Small intestine (tissue), 7 donors: Measurements from ENCODE around the gene IL7R. TPM values are rescaled to one million over a fixed set of nuclear protein-coding genes. Genes with fewer than 3 reads are reported as not detected.
"Not testable (repeated sequence)": the region's sequence is repeated elsewhere in the genome, so short reads cannot be mapped to it uniquely, and the experiment has no call there.

Experiments
- DNase-seq, 2 donors: peaks; one replicate each; pipeline versions ENCODE4 v3.0.0 to v3.0.0-alpha.2; 2013
- FAIRE-seq: peaks from 2 replicates; lab custom pipeline; 2012; peaks lifted over from hg19 to GRCh38; lab: Jason Lieb, UNC
- H3K27ac ChIP-seq, 3 donors: one replicate each; pipeline ENCODE4 v1.5.1; 2013; ENCODE audit warnings: low read length in 2 of 3, mild to moderate bottlenecking in 2 of 3, control low read depth in 1 of 3, inconsistent platforms in 1 of 3, low read depth in 1 of 3, moderate library complexity in 1 of 3
- H3K27me3 ChIP-seq, 3 donors: one replicate each; pipeline ENCODE4 v1.6.1; 2013; ENCODE audit warnings: low read length in 3 of 3, inconsistent platforms in 1 of 3; ENCODE audit not compliant: control insufficient read depth in 3 of 3, insufficient read depth in 3 of 3
- H3K36me3 ChIP-seq, 3 donors: one replicate each; pipeline ENCODE4 v1.6.1; 2013; ENCODE audit warnings: low read length in 3 of 3, inconsistent platforms in 1 of 3, low read depth in 1 of 3, mild to moderate bottlenecking in 1 of 3, moderate library complexity in 1 of 3; ENCODE audit not compliant: control insufficient read depth in 3 of 3, insufficient read depth in 2 of 3
- H3K4me1 ChIP-seq, 3 donors: one replicate each; pipeline ENCODE4 v1.6.1; 2013; ENCODE audit warnings: low read length in 2 of 3, inconsistent platforms in 1 of 3, low read depth in 1 of 3, mild to moderate bottlenecking in 1 of 3, moderate library complexity in 1 of 3; ENCODE audit not compliant: control insufficient read depth in 3 of 3, insufficient read depth in 2 of 3
- H3K4me3 ChIP-seq, 3 donors: one replicate each; pipeline ENCODE4 v1.5.1; 2013; ENCODE audit warnings: low read length in 3 of 3, control low read depth in 1 of 3, inconsistent platforms in 1 of 3, low read depth in 1 of 3, mild to moderate bottlenecking in 1 of 3, moderate library complexity in 1 of 3
- H3K9me3 ChIP-seq, 2 donors: one replicate each; pipeline ENCODE4 v1.6.1; 2013; ENCODE audit warnings: low read depth in 1 of 2, low read length in 1 of 2; ENCODE audit not compliant: control insufficient read depth in 2 of 2, insufficient read depth in 1 of 2
- WGBS, 3 donors: extraction: QIAGEN DNeasy Blood & Tissue Kit; methylation state at CpG; one replicate each; pipeline ENCODE4 v1.1.7; 2013; 5-methylcytosine and 5-hydroxymethylcytosine counted together
- polyA plus RNA-seq, 4 donors: library from polyadenylated mRNA; stranded (reverse) in 3 of 4; unstranded in 1 of 4; fragments of 200-250 nt in 3 of 4; fragments of 120-200 nt in 1 of 4; gene quantifications; one replicate each; pipeline versions ENCODE4 v1.2.1 to v1.2.3, GENCODE V29; 2013
- donor health status: healthy with polysubstance abuse.
- donor health status: control.
- donor health status: control.
- donor health status: Bipolar disorder and iron deficiency.
- donor health status: healthy.

The IL7R gene
- polyA plus RNA-seq, 4 donors = 2.9 to 10.4 (median 7.0) TPM

GRCh38 chr5:35881758-35882157 is 25.1 kb downstream of the IL7R start:
- FAIRE-seq (no peak), DNase-seq (no peak)
- no peak overlapping the region for H3K27ac ChIP-seq
- H3K27me3 ChIP-seq = peaks cover 0 to 3% (median 0%) of the 10 kb centered on the region in 3 donors
- no peaks in the 10 kb centered on the region for H3K9me3 ChIP-seq
- H3K36me3 ChIP-seq = no peaks in the 10 kb centered on the region
- no peaks in the 10 kb centered on the region for H3K4me1 ChIP-seq
- H3K4me3 ChIP-seq = no peak overlapping the region
- 71 to 78% (median 76%) methylated on average over 2 of the region's 2 CpGs for WGBS, 3 donors

GRCh38 chr5:35884191-35884769 is 27.6 kb downstream of the IL7R start:
- no peak for FAIRE-seq
- WGBS, 3 donors = 68 to 80% (median 72%) methylated on average over 1 of the region's 1 CpG
- DNase-seq = no peak
- Histone ChIP-seq H3K27ac (no peak overlapping the region), H3K9me3 (no peaks in the 10 kb centered on the region), H3K36me3 (no peaks in the 10 kb centered on the region), H3K4me3 (no peak overlapping the region), H3K4me1 (no peaks in the 10 kb centered on the region), H3K27me3 (peaks cover 0 to 3% (median 0%) of the 10 kb centered on the region in 3 donors)

- peaks cover 0 to 3% (median 0%) of the 10 kb centered on the region in 3 donors for H3K27me3 ChIP-seq
- H3K4me1 ChIP-seq = peaks cover 0 to 3% (median 0%) of the 10 kb centered on the region in 3 donors
- H3K9me3 ChIP-seq = no peaks in the 10 kb centered on the region
- H3K27ac ChIP-seq = no peak overlapping the region
- H3K4me3 ChIP-seq = no peak overlapping the region
- DNase-seq = no peak
- H3K36me3 ChIP-seq = no peaks in the 10 kb centered on the region
- FAIRE-seq = no peak
Measured at GRCh38 chr5:35884773-35885172, 28.1 kb downstream of the IL7R start.

GRCh38 chr5:35886381-35886780 is 29.7 kb downstream of the IL7R start:
- H3K27ac ChIP-seq = no peak overlapping the region
- H3K9me3 ChIP-seq = no peaks in the 10 kb centered on the region
- no peak for DNase-seq
- peaks cover 0 to 3% (median 0%) of the 10 kb centered on the region in 3 donors for H3K4me1 ChIP-seq
- H3K27me3 ChIP-seq = peaks cover 0 to 3% (median 0%) of the 10 kb centered on the region in 3 donors
- no peak overlapping the region for H3K4me3 ChIP-seq
- H3K36me3 ChIP-seq = no peaks in the 10 kb centered on the region
- no peak for FAIRE-seq
- 81 to 85% (median 83%) methylated on average over 3 of the region's 3 CpGs for WGBS, 3 donors

- WGBS, 3 donors = 55 to 66% (median 62%) methylated on average over 5 of the region's 5 CpGs
- no peak for FAIRE-seq
- no peak overlapping the region for H3K4me3 ChIP-seq
- H3K4me1 ChIP-seq = peaks cover 0 to 3% (median 0%) of the 10 kb centered on the region in 3 donors
- no peaks in the 10 kb centered on the region for H3K9me3 ChIP-seq
- H3K27ac ChIP-seq = no peak overlapping the region
- peaks cover 0 to 3% (median 0%) of the 10 kb centered on the region in 3 donors for H3K27me3 ChIP-seq
- no peak for DNase-seq
- no peaks in the 10 kb centered on the region for H3K36me3 ChIP-seq
Measured at GRCh38 chr5:35887321-35888100, 30.8 kb downstream of the IL7R start.

- Histone ChIP-seq H3K27me3 (peaks cover 0 to 2% (median 0%) of the 10 kb centered on the region in 3 donors), H3K27ac (no peak overlapping the region), H3K9me3 (no peaks in the 10 kb centered on the region), H3K36me3 (no peaks in the 10 kb centered on the region), H3K4me3 (no peak overlapping the region), H3K4me1 (peaks cover 0 to 3% (median 0%) of the 10 kb centered on the region in 3 donors)
- FAIRE-seq = no peak
- no peak for DNase-seq
- WGBS, 3 donors = 50 to 64% (median 50%) methylated on average over 5 of the region's 5 CpGs
Measured at GRCh38 chr5:35890021-35891020, 33.6 kb downstream of the IL7R start.

GRCh38 chr5:35892799-35893198 is 36.1 kb downstream of the IL7R start:
- H3K36me3 ChIP-seq, H3K27ac ChIP-seq, H3K27me3 ChIP-seq, FAIRE-seq, H3K4me3 ChIP-seq, H3K9me3 ChIP-seq, DNase-seq, H3K4me1 ChIP-seq: not testable (repeated sequence)
- WGBS, 3 donors = 93 to 98% (median 93%) methylated on average over 14 to 23 of the region's 23 CpGs

GRCh38 chr5:35894131-35894530 is 37.4 kb downstream of the IL7R start:
- H3K27me3 ChIP-seq = peaks cover 0 to 2% (median 0%) of the 10 kb centered on the region in 3 donors
- DNase-seq (no peak), FAIRE-seq (no peak)
- no peaks in the 10 kb centered on the region for H3K36me3 ChIP-seq
- no peak overlapping the region for H3K27ac ChIP-seq
- H3K4me3 ChIP-seq = no peak overlapping the region
- peaks cover 0 to 3% (median 0%) of the 10 kb centered on the region in 3 donors for H3K4me1 ChIP-seq
- 78 to 79% (median 78%) methylated on average over 5 of the region's 5 CpGs for WGBS, 3 donors
- no peaks in the 10 kb centered on the region for H3K9me3 ChIP-seq
